Astrocyte (in vitro differentiated cells and primary cell): ENCODE results near the gene NAGLU. TPM values are rescaled to one million over a fixed set of nuclear protein-coding genes. Genes with fewer than 3 reads are reported as not detected.

ENCODE experiments used
- DNase-seq: peaks from one replicate; pipeline ENCODE4 v3.0.0-alpha.2; 2010; ENCODE audit warnings: low read depth
- FAIRE-seq: peaks from 2 replicates; lab custom pipeline; 2011; peaks lifted over from hg19 to GRCh38; lab: Jason Lieb, UNC
- H2AFZ ChIP-seq: 2 replicates; pipeline ENCODE4 v1.6.0; 2012; ENCODE audit warnings: low read depth, low read length, inconsistent platforms
- H3K27ac ChIP-seq: 2 replicates; pipeline ENCODE4 v1.5.1; 2011; ENCODE audit warnings: low read depth, low read length, inconsistent platforms
- H3K27me3 ChIP-seq: 2 replicates; pipeline ENCODE4 v1.6.0; 2011; ENCODE audit warnings: low read length, inconsistent platforms; ENCODE audit not compliant: insufficient read depth
- H3K36me3 ChIP-seq: 2 replicates; pipeline ENCODE4 v1.5.1; 2011; ENCODE audit warnings: low read length, inconsistent platforms; ENCODE audit not compliant: insufficient read depth
- H3K4me1 ChIP-seq: 2 replicates; pipeline ENCODE4 v1.5.1; 2011; ENCODE audit warnings: low read length, inconsistent platforms; ENCODE audit not compliant: insufficient read depth
- H3K4me2 ChIP-seq: 2 replicates; pipeline ENCODE4 v1.6.0; 2012; ENCODE audit warnings: low read length, inconsistent platforms
- H3K4me3 ChIP-seq: 2 replicates; pipeline ENCODE4 v1.5.1; 2011; ENCODE audit warnings: low read depth, mild to moderate bottlenecking, low read length, inconsistent platforms; ENCODE audit not compliant: insufficient read depth
- H3K79me2 ChIP-seq: 2 replicates; pipeline ENCODE4 v1.6.0; 2012; ENCODE audit warnings: mild to moderate bottlenecking, low read length, inconsistent platforms; ENCODE audit not compliant: insufficient read depth
- H3K9ac ChIP-seq: 2 replicates; pipeline ENCODE4 v1.6.0; 2012; ENCODE audit warnings: mild to moderate bottlenecking, low read length, inconsistent platforms
- H3K9me3 ChIP-seq: 2 replicates; pipeline ENCODE4 v1.5.1; 2012; ENCODE audit warnings: low read depth, mild to moderate bottlenecking, low read length, inconsistent platforms; ENCODE audit not compliant: insufficient read depth
- H4K20me1 ChIP-seq: 2 replicates; pipeline ENCODE4 v1.6.0; 2012; ENCODE audit warnings: low read length, inconsistent platforms; ENCODE audit not compliant: insufficient read depth
- H3K27ac Mint-ChIP-seq: one replicate; pipeline ENCODE4 v1.8.0; 2021; ENCODE audit warnings: mild to moderate bottlenecking, mixed read lengths; ENCODE audit not compliant: unreplicated experiment
- H3K27me3 Mint-ChIP-seq: one replicate; pipeline ENCODE4 v1.8.0; 2021; ENCODE audit warnings: low read depth, mixed read lengths; ENCODE audit not compliant: unreplicated experiment
- H3K36me3 Mint-ChIP-seq: one replicate; pipeline ENCODE4 v1.8.0; 2021; ENCODE audit warnings: low read depth, mixed read lengths; ENCODE audit not compliant: unreplicated experiment
- H3K4me1 Mint-ChIP-seq: one replicate; pipeline ENCODE4 v1.8.0; 2021; ENCODE audit warnings: low read depth, mixed read lengths; ENCODE audit not compliant: unreplicated experiment
- H3K4me3 Mint-ChIP-seq: one replicate; pipeline ENCODE4 v1.8.0; 2021; ENCODE audit warnings: mild to moderate bottlenecking, moderate library complexity, mixed read lengths; ENCODE audit not compliant: unreplicated experiment
- H3K9me3 Mint-ChIP-seq: one replicate; pipeline ENCODE4 v1.8.0; 2021; ENCODE audit warnings: mild to moderate bottlenecking, mixed read lengths; ENCODE audit not compliant: unreplicated experiment
- CTCF ChIP-seq: IDR thresholded peaks from 2 replicates; pipeline ENCODE4 v1.5.1; 2011; ENCODE audit warnings: low read depth, mild to moderate bottlenecking, inconsistent platforms, low read length, moderate library complexity; ENCODE audit not compliant: insufficient read depth
- EZH2 ChIP-seq: IDR thresholded peaks from 2 replicates; pipeline ENCODE4 v1.6.1; 2012; ENCODE audit warnings: mild to moderate bottlenecking, low read length, inconsistent platforms; ENCODE audit not compliant: insufficient read depth
- total RNA-seq: library from RNA; stranded (reverse); gene quantifications from 2 replicates; pipeline ENCODE4 v1.2.1, GENCODE V29; 2021

Gene NAGLU
- total RNA-seq, 1 donor from 2014 or later: 19.3 TPM

- H3K4me3 Mint-ChIP-seq: peak overlapping the region; percentile 50
Measured at GRCh38 chr17:42509409-42509808, 26.6 kb upstream of the NAGLU start.

GRCh38 chr17:42509841-42510240 is 26.2 kb upstream of the NAGLU start:
- no peak overlapping the region for H3K9ac ChIP-seq
- FAIRE-seq (no peak), DNase-seq (no peak)
- no peak overlapping the region for H2AFZ ChIP-seq
- no peaks in the 10 kb centered on the region for H3K27me3 Mint-ChIP-seq
- H3K79me2 ChIP-seq: no peaks in the 10 kb centered on the region
- no peaks in the 10 kb centered on the region for H4K20me1 ChIP-seq
- no peak overlapping the region for H3K4me3 ChIP-seq
- TF ChIP-seq CTCF: no peak
- TF ChIP-seq EZH2: no peak
- H3K27me3 ChIP-seq: no peaks in the 10 kb centered on the region
- peaks cover 15% of the 10 kb centered on the region for H3K36me3 ChIP-seq
- H3K27ac Mint-ChIP-seq: no peak overlapping the region
- H3K4me1 Mint-ChIP-seq: peaks cover 32% of the 10 kb centered on the region
- H3K36me3 Mint-ChIP-seq: peaks cover 38% of the 10 kb centered on the region
- no peaks in the 10 kb centered on the region for H3K9me3 ChIP-seq
- no peak overlapping the region for H3K27ac ChIP-seq
- no peak overlapping the region for H3K4me2 ChIP-seq
- H3K4me1 ChIP-seq: no peaks in the 10 kb centered on the region
- no peak overlapping the region for H3K4me3 Mint-ChIP-seq
- no peaks in the 10 kb centered on the region for H3K9me3 Mint-ChIP-seq

More at GRCh38 chr17:42509409-42509808, 26.6 kb upstream of the NAGLU start:
- Histone ChIP-seq H3K9me3 (no peaks in the 10 kb centered on the region), H3K4me1 (no peaks in the 10 kb centered on the region), H3K4me3 (no peak overlapping the region), H2AFZ (no peak overlapping the region), H3K4me2 (no peak overlapping the region), H3K36me3 (peaks cover 18% of the 10 kb centered on the region), H3K9ac (no peak overlapping the region), H3K27me3 (no peaks in the 10 kb centered on the region), H3K27ac (no peak overlapping the region), H4K20me1 (no peaks in the 10 kb centered on the region), H3K79me2 (no peaks in the 10 kb centered on the region)
- Mint-ChIP-seq H3K9me3 (no peaks in the 10 kb centered on the region), H3K36me3 (peaks cover 37% of the 10 kb centered on the region), H3K4me1 (peaks cover 30% of the 10 kb centered on the region), H3K27me3 (no peaks in the 10 kb centered on the region), H3K27ac (no peak overlapping the region)
- TF ChIP-seq CTCF (no peak), EZH2 (no peak)
- no peak for DNase-seq
- FAIRE-seq: no peak

- H3K4me3 ChIP-seq: no peak overlapping the region
- H3K27ac ChIP-seq: no peak overlapping the region
- H4K20me1 ChIP-seq: no peaks in the 10 kb centered on the region
- peaks cover 15% of the 10 kb centered on the region for H3K36me3 ChIP-seq
- no peaks in the 10 kb centered on the region for H3K9me3 ChIP-seq
- H3K9me3 Mint-ChIP-seq: no peaks in the 10 kb centered on the region
- no peak for FAIRE-seq
- H3K4me1 Mint-ChIP-seq: peaks cover 32% of the 10 kb centered on the region
- no peaks in the 10 kb centered on the region for H3K79me2 ChIP-seq
- no peak overlapping the region for H3K9ac ChIP-seq
- no peaks in the 10 kb centered on the region for H3K27me3 ChIP-seq
- no peaks in the 10 kb centered on the region for H3K27me3 Mint-ChIP-seq
- H3K27ac Mint-ChIP-seq: no peak overlapping the region
- no peak overlapping the region for H2AFZ ChIP-seq
- no peak for DNase-seq
- H3K4me3 Mint-ChIP-seq: no peak overlapping the region
- no peak for TF ChIP-seq CTCF
- TF ChIP-seq EZH2: no peak
- H3K4me1 ChIP-seq: peaks cover 5% of the 10 kb centered on the region
- no peak overlapping the region for H3K4me2 ChIP-seq
- peaks cover 38% of the 10 kb centered on the region for H3K36me3 Mint-ChIP-seq
Measured at GRCh38 chr17:42512246-42512645, 23.8 kb upstream of the NAGLU start.
